Nephron (organoid): ENCODE measurements around the gene WNT8B.
A peak's percentile ranks its signal among the peaks of the same experiment; 100 is the strongest.

ENCODE experiments used
- H3K27ac Mint-ChIP-seq, 3 experiments: 2 replicates each; pipeline ENCODE4 v1.8.0; 2020; ENCODE audit warnings: mixed read lengths in 3 of 3, mild to moderate bottlenecking in 2 of 3, moderate library complexity in 1 of 3
- H3K27me3 Mint-ChIP-seq: 2 replicates; pipeline ENCODE4 v1.8.0; 2021; ENCODE audit warnings: low read depth, mild to moderate bottlenecking, moderate library complexity, mixed read lengths
- H3K36me3 Mint-ChIP-seq: 2 replicates; pipeline ENCODE4 v1.8.0; 2020; ENCODE audit warnings: low read depth, mixed read lengths
- H3K4me1 Mint-ChIP-seq: 2 replicates; pipeline ENCODE4 v1.8.0; 2020; ENCODE audit warnings: mixed read lengths
- H3K4me3 Mint-ChIP-seq, 3 experiments: 2 replicates each; pipeline ENCODE4 v1.8.0; 2020; ENCODE audit warnings: mild to moderate bottlenecking in 3 of 3, mixed read lengths in 3 of 3, moderate library complexity in 2 of 3
- H3K9me3 Mint-ChIP-seq: 2 replicates; pipeline ENCODE4 v1.8.0; 2020; ENCODE audit warnings: mixed read lengths
- CTCF ChIP-seq, 3 experiments: fragments of 200-600 bp; sonication (generic); IDR thresholded peaks; one replicate each; pipeline ENCODE4 v1.5.0; 2021; ENCODE audit warnings: antibody characterized with exemption in 3 of 3; ENCODE audit not compliant: unreplicated experiment in 3 of 3

WNT8B gene

GRCh38 chr10:100498059-100498458 is 35.2 kb downstream of the WNT8B start:
- H3K27ac Mint-ChIP-seq, result no peak overlapping the region
- H3K9me3 Mint-ChIP-seq, result no peaks in the 10 kb centered on the region
- H3K4me1 Mint-ChIP-seq, result peaks cover 3% of the 10 kb centered on the region
- H3K27me3 Mint-ChIP-seq, result no peaks in the 10 kb centered on the region
- H3K36me3 Mint-ChIP-seq, result peaks cover 57% of the 10 kb centered on the region
- H3K4me3 Mint-ChIP-seq, result no peak overlapping the region
- TF ChIP-seq CTCF (IDR thresholded peaks at IDR 0.05; ENCODE audit: unreplicated experiment in 3 of 3), result no peak

GRCh38 chr10:100501423-100501822 is 38.6 kb downstream of the WNT8B start:
- H3K9me3 Mint-ChIP-seq, result no peaks in the 10 kb centered on the region
- H3K4me1 Mint-ChIP-seq, result peaks cover 14% of the 10 kb centered on the region
- H3K27me3 Mint-ChIP-seq, result no peaks in the 10 kb centered on the region
- H3K4me3 Mint-ChIP-seq, result no peak overlapping the region
- no peak for TF ChIP-seq CTCF (IDR thresholded peaks at IDR 0.05; ENCODE audit: unreplicated experiment in 3 of 3)
- H3K36me3 Mint-ChIP-seq, result peaks cover 41% of the 10 kb centered on the region
- H3K27ac Mint-ChIP-seq, result no peak overlapping the region

GRCh38 chr10:100502926-100503494 is 40.2 kb downstream of the WNT8B start:
- Mint-ChIP-seq H3K9me3 (no peaks in the 10 kb centered on the region), H3K27me3 (no peaks in the 10 kb centered on the region), H3K27ac (peak overlapping the region in 2 of 3 experiments; percentile 53 to 65), H3K36me3 (peaks cover 36% of the 10 kb centered on the region), H3K4me1 (peaks cover 14% of the 10 kb centered on the region), H3K4me3 (no peak overlapping the region)
- no peak for TF ChIP-seq CTCF (IDR thresholded peaks at IDR 0.05; ENCODE audit: unreplicated experiment in 3 of 3)

GRCh38 chr10:100504096-100504495 is 41.3 kb downstream of the WNT8B start:
- TF ChIP-seq CTCF (IDR thresholded peaks at IDR 0.05; ENCODE audit: unreplicated experiment in 3 of 3), result no peak
- H3K36me3 Mint-ChIP-seq, result peaks cover 34% of the 10 kb centered on the region

GRCh38 chr10:100505164-100505563 is 42.4 kb downstream of the WNT8B start:
- no peaks in the 10 kb centered on the region for H3K9me3 Mint-ChIP-seq
- no peak overlapping the region for H3K4me3 Mint-ChIP-seq
- H3K27ac Mint-ChIP-seq, result peak overlapping the region in 1 of 3 experiments; percentile 69
- peaks cover 26% of the 10 kb centered on the region for H3K36me3 Mint-ChIP-seq
- no peak for TF ChIP-seq CTCF (IDR thresholded peaks at IDR 0.05; ENCODE audit: unreplicated experiment in 3 of 3)
- no peaks in the 10 kb centered on the region for H3K27me3 Mint-ChIP-seq
- peaks cover 14% of the 10 kb centered on the region for H3K4me1 Mint-ChIP-seq

More at GRCh38 chr10:100504096-100504495, 41.3 kb downstream of the WNT8B start:
- Mint-ChIP-seq H3K4me3 (no peak overlapping the region), H3K4me1 (peaks cover 14% of the 10 kb centered on the region), H3K9me3 (no peaks in the 10 kb centered on the region), H3K27ac (peak overlapping the region; percentile 34 to 69 (median 46)), H3K27me3 (no peaks in the 10 kb centered on the region)
